ENCODE data around the gene SYCE1. TPM values are rescaled to one million over a fixed set of nuclear protein-coding genes. Genes with fewer than 3 reads are reported as not detected.
"Not testable (repeated sequence)": the region's sequence is repeated elsewhere in the genome, so short reads cannot be mapped to it uniquely, and the experiment has no call there.

The SYCE1 gene
- total RNA-seq, 4 donors from 2014 or later, result 0.60 to 10.2 TPM; not detected in 2

DNA sequence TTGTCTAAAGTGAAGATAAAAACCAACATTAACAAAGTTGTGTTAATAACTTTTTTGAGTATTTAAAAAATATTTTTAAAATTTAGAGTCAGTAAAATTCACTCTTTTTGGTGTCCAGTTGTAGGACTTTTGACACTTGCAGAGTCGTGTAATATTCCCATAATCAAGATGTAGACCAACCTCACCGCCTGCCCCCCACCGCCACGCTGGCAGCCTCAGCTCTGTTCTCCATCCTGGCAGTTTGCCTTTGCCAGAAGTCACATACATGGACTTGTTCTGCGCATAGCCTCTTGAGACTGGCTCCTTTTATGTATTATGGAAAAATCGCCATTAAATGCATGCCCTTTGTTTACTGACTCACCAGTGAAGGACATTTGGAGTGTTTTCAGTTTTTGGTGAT is 27.3 kb upstream of the SYCE1 start:
- ATAC-seq (ENCODE audit: low FRiP score) (no peak), DNase-seq (ENCODE audit: low spot score) (no peak)
- TF ChIP-seq, protein P1, sequence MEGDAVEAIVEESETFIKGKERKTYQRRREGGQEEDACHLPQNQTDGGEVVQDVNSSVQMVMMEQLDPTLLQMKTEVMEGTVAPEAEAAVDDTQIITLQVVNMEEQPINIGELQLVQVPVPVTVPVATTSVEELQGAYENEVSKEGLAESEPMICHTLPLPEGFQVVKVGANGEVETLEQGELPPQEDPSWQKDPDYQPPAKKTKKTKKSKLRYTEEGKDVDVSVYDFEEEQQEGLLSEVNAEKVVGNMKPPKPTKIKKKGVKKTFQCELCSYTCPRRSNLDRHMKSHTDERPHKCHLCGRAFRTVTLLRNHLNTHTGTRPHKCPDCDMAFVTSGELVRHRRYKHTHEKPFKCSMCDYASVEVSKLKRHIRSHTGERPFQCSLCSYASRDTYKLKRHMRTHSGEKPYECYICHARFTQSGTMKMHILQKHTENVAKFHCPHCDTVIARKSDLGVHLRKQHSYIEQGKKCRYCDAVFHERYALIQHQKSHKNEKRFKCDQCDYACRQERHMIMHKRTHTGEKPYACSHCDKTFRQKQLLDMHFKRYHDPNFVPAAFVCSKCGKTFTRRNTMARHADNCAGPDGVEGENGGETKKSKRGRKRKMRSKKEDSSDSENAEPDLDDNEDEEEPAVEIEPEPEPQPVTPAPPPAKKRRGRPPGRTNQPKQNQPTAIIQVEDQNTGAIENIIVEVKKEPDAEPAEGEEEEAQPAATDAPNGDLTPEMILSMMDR (IDR thresholded peaks at IDR 0.05), result no peak

DNA sequence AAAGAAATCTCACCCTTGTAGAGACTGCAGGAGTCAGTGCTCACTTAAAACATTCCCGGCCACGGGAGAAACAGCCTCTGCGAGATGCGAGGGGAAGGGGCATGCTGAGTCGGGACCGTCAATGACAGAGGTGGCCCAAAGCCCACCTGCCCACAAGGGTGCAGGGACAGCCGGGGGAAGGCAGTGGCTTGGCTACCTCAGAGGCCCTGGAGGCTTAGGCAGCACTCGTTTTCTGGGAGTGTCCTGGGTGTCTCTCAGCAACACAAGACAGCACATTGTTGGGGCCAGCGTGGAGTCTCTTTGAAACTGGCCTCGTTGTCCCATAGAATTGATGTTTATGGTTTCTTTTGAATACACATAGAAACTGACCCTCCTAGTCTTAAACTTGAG is 25.6 kb upstream of the SYCE1 start:
- no peak for ATAC-seq (ENCODE audit: low FRiP score)
- no peak for DNase-seq (ENCODE audit: low spot score)
- TF ChIP-seq, protein P1 (IDR thresholded peaks at IDR 0.05), result no peak

DNA sequence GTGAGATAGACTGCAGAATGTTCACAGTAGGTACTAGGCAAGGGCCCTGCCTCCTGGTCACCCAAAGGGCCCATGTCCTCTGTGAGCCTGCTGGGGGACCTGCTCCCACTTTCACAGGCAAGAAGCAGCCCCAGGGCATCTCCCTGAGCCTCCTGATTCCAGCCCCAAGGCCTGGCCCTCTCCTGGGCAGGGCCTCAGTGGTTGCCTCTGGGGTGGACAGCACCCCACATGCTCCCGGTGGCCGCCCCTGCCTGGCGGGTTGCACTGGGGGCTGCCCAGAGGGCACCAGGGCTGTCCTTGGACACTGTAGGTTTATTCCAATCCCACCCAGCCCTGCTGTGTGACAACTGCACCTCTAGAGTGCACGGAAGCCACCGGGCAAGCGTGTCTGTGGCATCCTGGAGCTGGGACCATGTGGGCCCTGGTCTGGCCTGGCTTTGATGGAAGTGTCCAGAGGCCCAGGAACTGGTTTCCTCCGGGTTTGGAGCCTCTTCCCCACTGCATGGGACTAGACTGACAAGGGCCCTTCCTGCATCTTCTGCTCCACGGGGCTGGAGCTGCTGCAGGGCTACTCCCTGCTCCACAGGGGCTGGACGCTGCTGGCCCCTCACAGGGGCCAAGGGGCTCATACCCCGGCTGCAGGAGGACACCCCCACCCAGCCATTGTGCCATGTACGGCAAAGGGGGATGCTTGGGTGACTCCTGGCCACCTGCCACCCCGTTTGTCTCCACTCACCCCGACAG is 25.0 kb upstream of the SYCE1 start:
- DNase-seq (ENCODE audit: low spot score) (no peak), ATAC-seq (ENCODE audit: low FRiP score) (no peak)
- TF ChIP-seq, protein P1 (IDR thresholded peaks at IDR 0.05), result no peak

DNA sequence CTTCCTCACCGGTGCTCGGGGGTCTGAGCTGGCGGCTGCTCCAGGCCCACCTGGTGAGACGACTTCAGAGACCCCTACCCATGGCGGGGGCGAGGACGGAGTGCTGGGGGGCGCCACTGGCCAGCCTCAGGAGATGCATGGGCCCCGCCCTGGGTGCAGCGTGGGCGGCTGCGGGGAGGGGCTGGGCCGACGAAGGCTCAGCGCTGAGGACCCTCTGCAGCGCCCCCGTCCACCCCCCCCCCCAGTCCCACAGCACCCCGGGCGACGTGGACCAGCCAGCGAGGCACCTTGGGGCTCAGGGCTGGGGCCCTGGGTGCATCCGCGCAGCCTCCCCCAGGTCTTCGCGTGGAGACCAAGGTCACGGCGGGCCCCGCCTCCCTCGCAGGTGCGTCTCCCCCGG is 11.7 kb upstream of the SYCE1 start:
- not testable (repeated sequence) for ATAC-seq (ENCODE audit: low FRiP score); DNase-seq (ENCODE audit: low spot score)

DNA sequence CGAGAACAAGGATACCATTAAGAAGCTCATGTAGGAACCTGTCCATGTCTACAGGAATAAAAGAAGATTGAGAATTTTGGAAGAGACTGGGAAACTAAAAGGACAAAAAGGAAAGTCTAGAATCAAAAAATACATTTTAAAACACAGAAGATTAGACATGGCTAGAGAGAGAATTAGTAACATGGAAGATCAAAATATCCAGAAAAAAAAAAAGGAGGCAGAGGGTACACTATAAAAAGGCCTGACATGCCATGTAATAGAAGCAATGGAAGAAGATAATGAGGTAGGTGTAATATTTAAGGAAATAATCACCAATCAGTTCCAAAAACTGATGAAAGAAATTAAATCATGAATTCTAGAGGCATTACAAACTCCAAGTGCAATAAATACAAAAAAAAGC is 8.1 kb upstream of the SYCE1 start:
- not testable (repeated sequence) for ATAC-seq (ENCODE audit: low FRiP score); DNase-seq (ENCODE audit: low spot score)

DNA sequence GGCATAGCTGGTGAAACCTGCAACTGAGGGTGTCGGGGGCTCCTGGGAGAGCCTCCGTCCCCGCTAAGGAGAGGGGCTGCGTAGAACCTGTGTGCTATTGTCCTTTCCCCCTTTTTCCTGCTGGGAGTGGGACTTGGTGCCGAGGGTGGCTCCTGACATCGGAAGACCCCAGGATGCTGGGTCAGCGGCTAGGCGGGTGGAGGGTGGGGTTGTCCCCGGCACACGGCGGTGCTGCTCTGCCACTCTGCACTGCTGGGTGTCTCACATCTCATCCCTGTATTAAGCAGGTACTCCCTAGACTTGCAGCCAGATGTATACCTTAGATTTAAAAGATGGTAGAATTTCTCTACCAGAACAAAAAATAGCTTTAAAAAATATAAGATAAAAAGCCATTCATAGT is 6.7 kb upstream of the SYCE1 start:
- DNase-seq (ENCODE audit: low spot score); ATAC-seq (ENCODE audit: low FRiP score): not testable (repeated sequence)

DNA sequence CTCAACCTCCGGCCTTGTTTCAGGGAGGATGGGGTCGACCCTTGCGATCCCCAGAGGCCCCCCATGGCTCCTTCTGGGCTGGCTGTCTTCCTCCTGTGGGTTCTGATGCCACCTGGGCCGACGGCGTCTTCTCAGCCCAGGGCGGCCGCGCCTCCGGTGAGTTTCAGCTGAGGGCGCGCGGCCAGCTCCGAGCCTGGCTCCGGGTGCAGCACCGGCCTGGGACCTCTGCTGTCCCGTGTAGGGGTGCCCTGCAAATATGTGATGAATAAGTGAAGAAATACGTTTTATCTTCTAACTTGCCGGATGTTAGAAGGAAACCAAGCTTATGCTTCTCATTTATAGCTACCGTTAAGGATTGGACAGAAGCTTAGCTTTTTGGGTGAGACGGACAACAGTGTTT is 4.4 kb upstream of the SYCE1 start:
- ATAC-seq (ENCODE audit: low FRiP score); DNase-seq (ENCODE audit: low spot score): not testable (repeated sequence)

DNA sequence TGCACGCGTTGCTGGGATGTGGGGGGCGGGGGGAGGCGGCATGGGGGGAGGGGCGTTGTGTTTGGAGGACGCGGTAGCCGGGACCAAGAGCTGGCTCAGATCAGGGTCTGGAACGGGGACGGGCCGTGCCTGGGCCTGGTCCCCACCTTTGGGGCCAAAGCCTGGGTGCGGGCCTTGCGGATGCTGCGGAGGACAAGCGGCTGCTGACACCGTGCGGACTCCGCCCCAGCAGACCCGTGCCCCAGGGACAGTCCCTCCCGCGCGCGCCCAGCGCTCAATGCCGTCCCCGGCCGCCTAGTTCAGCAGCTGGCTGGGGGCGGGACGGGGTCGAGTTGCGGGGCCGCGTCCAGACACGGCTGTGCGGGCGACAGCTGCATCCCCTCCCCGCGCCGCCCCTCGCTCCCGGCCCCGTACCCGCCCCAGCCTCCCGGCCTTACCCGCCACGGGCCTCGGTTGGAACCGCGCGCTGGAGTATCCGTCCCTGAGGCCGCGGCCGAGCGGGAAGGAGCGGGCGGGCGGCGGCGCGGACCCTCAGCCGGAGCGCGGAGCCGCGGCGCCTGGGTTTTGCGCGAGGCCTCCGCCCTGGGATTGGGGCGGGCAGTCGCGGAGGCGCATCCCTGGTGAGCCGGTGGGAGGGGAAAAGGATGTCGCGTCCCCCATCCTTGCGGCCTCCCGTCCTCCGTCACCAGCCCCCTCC is 3.6 kb upstream of the SYCE1 start:
- not testable (repeated sequence) for ATAC-seq (ENCODE audit: low FRiP score); DNase-seq (ENCODE audit: low spot score)

DNA sequence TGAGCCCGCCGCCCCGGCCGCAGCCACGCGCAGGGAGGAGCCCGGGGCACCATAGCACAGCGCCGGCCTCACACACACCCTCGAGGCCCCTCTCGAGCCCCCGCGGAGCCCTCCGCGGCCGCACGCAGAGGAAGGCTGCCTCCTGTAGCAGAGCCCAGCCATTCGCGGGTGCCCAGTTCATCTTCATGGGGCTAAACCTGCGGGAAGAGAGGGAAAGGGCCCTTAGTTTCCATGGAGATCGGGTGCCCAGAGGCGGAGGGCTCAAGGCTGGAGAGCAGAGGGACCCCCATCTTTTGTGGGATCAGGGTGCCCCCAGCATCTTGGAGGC is 2.9 kb upstream of the SYCE1 start:
- ATAC-seq (ENCODE audit: low FRiP score), result no peak
- TF ChIP-seq, protein P1 (IDR thresholded peaks at IDR 0.05), result no peak
- DNase-seq (ENCODE audit: low spot score), result no peak

Data from omental fat pad (tissue), 4 donors.